ENCODE measurements around the gene BARHL1.

DNA sequence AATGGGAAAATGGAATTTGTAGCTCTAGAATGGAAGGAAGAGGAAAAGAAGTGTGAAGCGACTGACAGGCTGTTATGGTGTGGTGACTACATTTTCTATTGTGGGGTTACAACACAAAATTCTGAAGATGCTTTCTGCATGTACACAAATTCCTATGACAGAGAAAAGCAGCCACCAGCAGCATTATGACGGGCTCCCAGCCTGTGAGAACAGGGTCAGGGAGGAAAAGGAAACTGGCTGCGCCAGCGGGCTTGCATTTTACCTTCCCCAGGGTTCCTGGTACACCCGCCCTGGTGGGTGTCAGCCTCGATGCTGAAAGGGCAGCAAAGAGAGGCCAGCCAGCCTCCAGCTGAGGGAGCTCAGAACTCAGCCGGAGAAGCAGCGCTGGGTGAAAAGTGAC is 46.3 kb downstream of the BARHL1 start:
- TF ChIP-seq POLR2A (IDR thresholded peaks at IDR 0.05; ENCODE audit: borderline replicate concordance, extremely low read depth, insufficient read depth, insufficient read length) (no peak), EZH2 (IDR thresholded peaks at IDR 0.05) (no peak), EZH2phosphoT487 (IDR thresholded peaks at IDR 0.05; ENCODE audit: borderline replicate concordance) (no peak), SP1 (IDR thresholded peaks at IDR 0.05; ENCODE audit: low read depth) (no peak), YY1 (IDR thresholded peaks at IDR 0.05; ENCODE audit: extremely low read depth, insufficient replicate concordance, low read depth, low read length) (no peak), ZNF274 (IDR thresholded peaks at IDR 0.05; ENCODE audit: low read depth, low read length) (no peak), CEBPB (IDR thresholded peaks at IDR 0.05; ENCODE audit: low read depth) (no peak)
- TF ChIP-seq, protein P1, sequence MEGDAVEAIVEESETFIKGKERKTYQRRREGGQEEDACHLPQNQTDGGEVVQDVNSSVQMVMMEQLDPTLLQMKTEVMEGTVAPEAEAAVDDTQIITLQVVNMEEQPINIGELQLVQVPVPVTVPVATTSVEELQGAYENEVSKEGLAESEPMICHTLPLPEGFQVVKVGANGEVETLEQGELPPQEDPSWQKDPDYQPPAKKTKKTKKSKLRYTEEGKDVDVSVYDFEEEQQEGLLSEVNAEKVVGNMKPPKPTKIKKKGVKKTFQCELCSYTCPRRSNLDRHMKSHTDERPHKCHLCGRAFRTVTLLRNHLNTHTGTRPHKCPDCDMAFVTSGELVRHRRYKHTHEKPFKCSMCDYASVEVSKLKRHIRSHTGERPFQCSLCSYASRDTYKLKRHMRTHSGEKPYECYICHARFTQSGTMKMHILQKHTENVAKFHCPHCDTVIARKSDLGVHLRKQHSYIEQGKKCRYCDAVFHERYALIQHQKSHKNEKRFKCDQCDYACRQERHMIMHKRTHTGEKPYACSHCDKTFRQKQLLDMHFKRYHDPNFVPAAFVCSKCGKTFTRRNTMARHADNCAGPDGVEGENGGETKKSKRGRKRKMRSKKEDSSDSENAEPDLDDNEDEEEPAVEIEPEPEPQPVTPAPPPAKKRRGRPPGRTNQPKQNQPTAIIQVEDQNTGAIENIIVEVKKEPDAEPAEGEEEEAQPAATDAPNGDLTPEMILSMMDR (IDR thresholded peaks at IDR 0.05 in 2 of 3, conservative IDR thresholded peaks at IDR 0.05 in 1 of 3; ENCODE audit: borderline replicate concordance in 1 of 3, insufficient read depth in 1 of 3, low read depth in 2 of 3, low read length in 2 of 3) = no peak

Measured in HCT116 (cell line).